ENCODE measurements around the gene ADIPOQ.
"Not testable (repeated sequence)": the region's sequence is repeated elsewhere in the genome, so short reads cannot be mapped to it uniquely, and the experiment has no call there.

The ADIPOQ gene

GRCh38 chr3:186886202-186886981 is 43.9 kb downstream of the ADIPOQ start:
- H3K4me3 ChIP-seq (replicated peaks; ENCODE audit: low read depth, low read length), result no peak overlapping the region
- TF ChIP-seq, protein P1, sequence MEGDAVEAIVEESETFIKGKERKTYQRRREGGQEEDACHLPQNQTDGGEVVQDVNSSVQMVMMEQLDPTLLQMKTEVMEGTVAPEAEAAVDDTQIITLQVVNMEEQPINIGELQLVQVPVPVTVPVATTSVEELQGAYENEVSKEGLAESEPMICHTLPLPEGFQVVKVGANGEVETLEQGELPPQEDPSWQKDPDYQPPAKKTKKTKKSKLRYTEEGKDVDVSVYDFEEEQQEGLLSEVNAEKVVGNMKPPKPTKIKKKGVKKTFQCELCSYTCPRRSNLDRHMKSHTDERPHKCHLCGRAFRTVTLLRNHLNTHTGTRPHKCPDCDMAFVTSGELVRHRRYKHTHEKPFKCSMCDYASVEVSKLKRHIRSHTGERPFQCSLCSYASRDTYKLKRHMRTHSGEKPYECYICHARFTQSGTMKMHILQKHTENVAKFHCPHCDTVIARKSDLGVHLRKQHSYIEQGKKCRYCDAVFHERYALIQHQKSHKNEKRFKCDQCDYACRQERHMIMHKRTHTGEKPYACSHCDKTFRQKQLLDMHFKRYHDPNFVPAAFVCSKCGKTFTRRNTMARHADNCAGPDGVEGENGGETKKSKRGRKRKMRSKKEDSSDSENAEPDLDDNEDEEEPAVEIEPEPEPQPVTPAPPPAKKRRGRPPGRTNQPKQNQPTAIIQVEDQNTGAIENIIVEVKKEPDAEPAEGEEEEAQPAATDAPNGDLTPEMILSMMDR (IDR thresholded peaks at IDR 0.05; ENCODE audit: low read length, missing control alignments), result no peak

GRCh38 chr3:186887507-186887938 is 45.0 kb downstream of the ADIPOQ start:
- DNase-seq (ENCODE audit: low read depth), result not testable (repeated sequence)

More at GRCh38 chr3:186886202-186886981, 43.9 kb downstream of the ADIPOQ start:
- DNase-seq (ENCODE audit: low read depth), result no peak

GRCh38 chr3:186888569-186888968 is 46.1 kb downstream of the ADIPOQ start:
- no peak overlapping the region for H3K4me3 ChIP-seq (replicated peaks; ENCODE audit: low read depth, low read length)
- TF ChIP-seq, protein P1 (IDR thresholded peaks at IDR 0.05; ENCODE audit: low read length, missing control alignments), result no peak
- DNase-seq (ENCODE audit: low read depth), result no peak

More at GRCh38 chr3:186887507-186887938, 45.0 kb downstream of the ADIPOQ start:
- H3K4me3 ChIP-seq (replicated peaks; ENCODE audit: low read depth, low read length), result not testable (repeated sequence)

DNA sequence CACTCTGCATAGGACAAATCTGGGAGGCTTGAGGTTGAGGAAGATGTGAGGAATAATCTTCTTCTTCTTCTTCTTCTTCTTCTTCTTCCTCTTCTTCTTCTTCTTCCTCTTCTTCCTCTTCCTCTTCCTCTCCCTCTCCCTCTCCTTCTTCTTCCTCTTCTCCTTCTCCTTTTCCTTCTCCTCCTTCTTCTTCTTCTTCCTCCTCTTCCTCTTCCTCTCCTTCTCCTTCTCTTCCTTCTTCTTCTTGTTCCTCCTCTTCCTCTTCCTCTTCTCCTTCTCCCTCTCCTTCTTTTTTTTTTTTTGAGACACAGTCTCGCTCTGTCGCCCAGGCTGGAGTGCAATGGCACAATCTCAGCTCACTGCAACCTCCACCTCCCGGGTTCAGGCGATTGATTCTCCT is 47.2 kb downstream of the ADIPOQ start:
- H3K4me3 ChIP-seq (replicated peaks; ENCODE audit: low read depth, low read length); DNase-seq (ENCODE audit: low read depth): not testable (repeated sequence)

GRCh38 chr3:186890911-186891310 is 48.4 kb downstream of the ADIPOQ start:
- DNase-seq (ENCODE audit: low read depth), result no peak
- H3K4me3 ChIP-seq (replicated peaks; ENCODE audit: low read depth, low read length), result no peak overlapping the region
- TF ChIP-seq, protein P1 (IDR thresholded peaks at IDR 0.05; ENCODE audit: low read length, missing control alignments), result no peak

DNA sequence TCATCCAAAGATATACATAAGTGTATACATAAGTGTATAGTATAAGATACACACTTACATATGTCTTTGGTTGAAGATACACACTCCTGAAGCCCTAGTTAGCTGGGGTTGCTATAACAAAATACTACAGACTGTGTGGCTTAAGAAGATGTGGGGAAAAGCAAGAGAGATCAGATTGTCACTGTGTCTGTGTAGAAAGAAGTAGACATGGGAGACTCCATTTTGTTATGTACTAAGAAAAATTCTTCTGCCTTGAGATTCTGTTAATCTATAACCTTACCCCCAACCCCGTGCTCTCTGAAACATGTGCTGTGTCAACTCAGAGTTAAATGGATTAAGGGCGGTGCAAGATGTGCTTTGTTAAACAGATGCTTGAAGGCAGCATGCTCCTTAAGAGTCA is 50.6 kb downstream of the ADIPOQ start:
- not testable (repeated sequence) for H3K4me3 ChIP-seq (replicated peaks; ENCODE audit: low read depth, low read length); DNase-seq (ENCODE audit: low read depth)

GRCh38 chr3:186895406-186895805 is 52.9 kb downstream of the ADIPOQ start:
- DNase-seq (ENCODE audit: low read depth), result no peak
- TF ChIP-seq, protein P1 (IDR thresholded peaks at IDR 0.05; ENCODE audit: low read length, missing control alignments), result no peak
- no peak overlapping the region for H3K4me3 ChIP-seq (replicated peaks; ENCODE audit: low read depth, low read length)

- no peak overlapping the region for H3K4me3 ChIP-seq (replicated peaks; ENCODE audit: low read depth, low read length)
- TF ChIP-seq, protein P1 (IDR thresholded peaks at IDR 0.05; ENCODE audit: low read length, missing control alignments), result no peak
- DNase-seq (ENCODE audit: low read depth), result no peak
These were observed 53.5 kb downstream of the ADIPOQ start for GRCh38 chr3:186896006-186896405.
